Measurements from ENCODE around the gene TDRD12.
"Not testable (repeated sequence)": the region's sequence is repeated elsewhere in the genome, so short reads cannot be mapped to it uniquely, and the experiment has no call there.

The TDRD12 gene

GRCh38 chr19:32691952-32692726 lies 27.4 kb upstream of the TDRD12 start:
- DNase-seq (ENCODE audit: low read depth in 2 of 2), result peak in 1 of 2 donors; percentile 23

DNA sequence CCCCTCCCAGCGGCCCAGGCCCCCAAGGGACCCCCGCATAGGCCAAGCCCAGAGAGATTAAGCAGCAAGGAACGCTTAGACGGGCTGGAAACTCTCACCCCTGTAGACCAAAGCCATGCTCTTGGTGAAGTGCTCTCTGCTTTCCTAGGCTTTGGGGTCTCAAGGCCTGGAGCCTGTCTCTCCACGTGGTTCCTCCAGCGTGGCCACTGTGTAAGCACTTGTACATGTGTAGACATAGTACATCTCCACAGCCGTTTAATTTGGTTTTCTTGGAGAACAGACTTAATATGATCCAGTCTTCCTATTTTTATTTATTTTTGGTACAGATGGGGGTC lies 26.9 kb upstream of the TDRD12 start:
- DNase-seq (ENCODE audit: low read depth in 2 of 2), result no peak

DNA sequence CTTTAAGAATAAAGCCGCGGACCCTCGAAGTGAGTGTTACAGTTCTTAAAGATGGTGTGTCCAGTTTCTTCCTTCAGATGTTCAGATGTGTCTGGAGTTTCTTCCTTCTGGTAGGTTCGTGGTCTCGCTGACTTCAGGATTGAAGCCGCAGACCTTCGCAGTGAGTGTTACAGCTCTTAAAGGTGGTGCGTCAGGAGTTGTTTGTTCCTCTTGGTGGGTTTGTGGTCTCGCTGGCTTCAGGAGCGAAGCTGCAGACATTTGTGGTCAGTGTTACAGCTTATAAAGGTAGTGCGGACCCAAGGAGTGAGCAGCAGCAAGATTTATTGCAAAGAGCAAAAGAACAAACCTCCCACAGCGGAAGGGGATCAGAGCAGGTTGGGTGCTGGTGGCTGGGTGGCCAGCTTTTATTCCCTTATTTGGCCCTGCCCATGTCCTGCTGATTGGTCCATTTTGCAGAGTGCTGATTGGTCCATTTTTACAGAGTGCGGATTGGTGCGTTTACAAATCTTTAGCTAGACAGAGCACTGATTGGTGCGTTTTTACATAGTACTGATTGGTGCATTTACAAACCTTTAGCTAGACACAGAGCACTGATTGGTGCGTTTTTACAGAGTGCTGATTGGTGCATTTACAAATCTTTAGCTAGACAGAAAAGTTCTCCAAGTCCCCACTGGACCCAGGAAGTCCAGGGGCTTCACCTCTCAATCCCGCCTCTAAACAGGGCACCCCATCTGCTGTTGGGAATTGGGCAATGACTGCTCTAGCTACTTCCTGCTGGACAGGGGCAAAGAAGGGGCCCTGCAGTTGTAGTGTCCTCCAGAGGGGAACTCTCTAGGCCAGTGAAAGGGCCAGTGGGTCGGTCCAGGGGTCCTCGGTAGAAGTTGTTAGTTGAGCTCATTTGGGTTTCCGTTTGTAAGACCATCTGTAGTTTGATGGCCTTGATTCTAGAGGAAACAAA lies 26.1 kb upstream of the TDRD12 start:
- peak; percentile 20 to 35 for DNase-seq (ENCODE audit: low read depth in 2 of 2)

- not testable (repeated sequence) for DNase-seq (ENCODE audit: low read depth in 2 of 2)
Measured at GRCh38 chr19:32694316-32694715, 25.3 kb upstream of the TDRD12 start.

DNA sequence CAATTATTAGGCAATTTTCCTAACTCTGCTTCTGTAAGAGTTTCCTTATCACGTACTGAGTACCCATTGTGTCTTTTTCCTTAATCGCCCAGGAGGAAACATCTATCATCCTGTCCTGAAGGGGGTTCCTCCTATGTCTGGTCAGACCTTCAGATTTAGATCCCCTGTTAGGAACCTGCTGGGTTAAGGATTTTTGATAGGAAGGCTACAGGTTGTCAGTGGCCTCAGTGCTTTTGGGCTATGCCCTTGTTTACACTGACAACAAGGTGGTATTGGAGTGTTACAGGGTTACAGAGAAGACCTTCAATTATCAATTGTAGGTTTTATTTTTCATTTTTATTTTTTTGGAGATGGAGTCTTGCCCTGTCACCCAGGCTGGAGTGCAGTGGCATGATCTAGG lies 24.7 kb upstream of the TDRD12 start:
- DNase-seq (ENCODE audit: low read depth in 2 of 2), result not testable (repeated sequence)

- DNase-seq (ENCODE audit: low read depth in 2 of 2), result not testable (repeated sequence)
Measured at GRCh38 chr19:32695506-32695905, 24.1 kb upstream of the TDRD12 start.

DNA sequence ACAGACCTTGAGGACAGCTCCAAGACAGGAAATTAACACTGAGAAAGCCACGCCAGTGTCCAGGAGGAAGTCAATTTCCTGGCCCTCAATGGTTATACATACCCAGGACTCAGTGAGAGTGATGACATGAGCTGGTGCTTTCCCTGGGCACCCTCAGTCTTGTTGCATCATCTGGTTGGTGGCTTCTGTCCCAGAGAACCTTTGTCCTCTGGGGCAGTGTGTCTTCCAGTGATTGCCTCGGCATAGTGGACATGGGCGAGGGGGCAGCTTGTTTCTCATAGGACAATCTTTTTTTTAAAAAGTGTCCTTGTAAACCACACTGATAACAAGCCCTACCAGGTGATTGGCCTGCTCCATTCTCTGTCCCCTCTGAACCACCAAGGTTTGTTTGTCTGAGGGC lies 22.8 kb upstream of the TDRD12 start:
- not testable (repeated sequence) for DNase-seq (ENCODE audit: low read depth in 2 of 2)

DNA sequence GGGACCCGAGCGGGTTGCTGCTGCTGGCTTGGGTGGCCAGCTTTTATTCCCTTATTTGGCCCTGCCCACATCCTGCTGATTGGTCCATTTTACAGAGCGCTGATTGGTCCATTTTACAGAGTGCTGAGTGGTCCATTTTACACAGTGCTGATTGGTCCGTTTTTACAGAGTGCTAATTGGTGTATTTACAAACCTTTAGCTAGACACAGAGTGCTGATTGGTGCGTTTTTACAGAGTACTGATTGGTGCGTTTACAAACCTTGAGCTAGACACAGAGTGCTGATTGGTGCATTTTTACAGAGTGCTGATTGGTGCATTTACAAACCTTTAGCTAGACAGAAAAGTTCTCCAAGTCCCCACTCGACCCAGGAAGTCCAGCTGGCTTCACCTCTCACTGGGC lies 19.4 kb upstream of the TDRD12 start:
- not testable (repeated sequence) for DNase-seq (ENCODE audit: low read depth in 2 of 2)

GRCh38 chr19:32702010-32702409 lies 17.6 kb upstream of the TDRD12 start:
- DNase-seq (ENCODE audit: low read depth in 2 of 2), result no peak

DNA sequence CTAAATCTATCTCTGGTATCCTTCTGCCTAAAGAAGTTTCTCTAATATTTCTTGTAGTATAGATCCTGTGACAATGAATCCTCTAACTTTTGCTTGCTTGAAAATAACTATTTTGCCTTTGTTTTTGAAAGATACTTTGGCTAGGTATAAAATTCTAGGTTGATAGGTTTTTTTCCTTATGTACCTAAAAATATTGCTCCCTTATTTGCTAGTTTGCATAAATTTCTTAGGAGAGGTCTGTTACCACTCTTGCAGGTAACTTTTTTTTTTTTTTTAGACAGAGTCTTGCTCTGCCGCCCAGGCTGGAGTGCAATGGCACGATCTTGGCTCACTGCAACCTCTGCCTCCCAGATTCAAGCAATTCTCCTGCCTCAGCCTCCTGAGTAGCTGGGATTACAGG lies 15.6 kb upstream of the TDRD12 start:
- not testable (repeated sequence) for DNase-seq (ENCODE audit: low read depth in 2 of 2)

DNA sequence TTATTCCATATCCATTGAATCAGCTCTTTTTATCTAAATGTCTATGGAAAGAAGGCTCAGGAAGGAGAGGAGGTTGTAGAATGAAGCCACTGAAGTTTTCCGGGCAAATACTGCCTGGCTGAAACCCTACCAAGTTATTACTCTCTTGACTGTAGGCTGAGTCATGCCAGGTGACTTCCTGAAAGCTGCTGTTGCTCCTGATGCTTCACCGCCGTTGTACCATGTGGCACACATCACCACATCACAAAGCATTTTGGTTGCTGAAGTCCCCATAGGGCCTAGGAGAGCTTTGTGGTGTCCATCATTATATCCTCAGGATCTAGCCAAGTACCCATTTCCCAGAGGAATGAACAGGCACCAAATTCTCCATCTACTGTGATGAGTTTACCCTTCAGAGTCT lies 11.1 kb upstream of the TDRD12 start:
- no peak for DNase-seq (ENCODE audit: low read depth in 2 of 2)

GRCh38 chr19:32709032-32709431 lies 10.5 kb upstream of the TDRD12 start:
- no peak for DNase-seq (ENCODE audit: low read depth in 2 of 2)

DNA sequence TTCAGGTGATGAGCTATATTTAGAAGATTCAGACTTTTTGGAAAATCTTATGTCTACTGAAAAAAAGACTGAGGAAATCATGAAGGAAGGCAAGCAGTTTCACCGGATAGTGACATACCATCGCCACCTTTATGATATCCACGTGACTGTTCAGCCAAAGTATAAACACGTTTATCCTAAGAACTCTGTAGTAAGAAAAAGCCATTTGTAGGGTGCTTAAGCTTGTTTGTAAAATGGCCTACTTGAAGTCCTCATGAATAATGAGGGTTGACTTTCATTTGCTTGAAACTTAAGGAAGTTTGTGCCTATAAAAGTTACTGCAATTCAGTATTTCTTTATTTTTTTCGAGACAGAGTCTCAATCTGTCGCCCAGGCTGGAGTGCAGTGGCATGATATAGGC lies 7.8 kb upstream of the TDRD12 start:
- DNase-seq (ENCODE audit: low read depth in 2 of 2), result no peak

DNA sequence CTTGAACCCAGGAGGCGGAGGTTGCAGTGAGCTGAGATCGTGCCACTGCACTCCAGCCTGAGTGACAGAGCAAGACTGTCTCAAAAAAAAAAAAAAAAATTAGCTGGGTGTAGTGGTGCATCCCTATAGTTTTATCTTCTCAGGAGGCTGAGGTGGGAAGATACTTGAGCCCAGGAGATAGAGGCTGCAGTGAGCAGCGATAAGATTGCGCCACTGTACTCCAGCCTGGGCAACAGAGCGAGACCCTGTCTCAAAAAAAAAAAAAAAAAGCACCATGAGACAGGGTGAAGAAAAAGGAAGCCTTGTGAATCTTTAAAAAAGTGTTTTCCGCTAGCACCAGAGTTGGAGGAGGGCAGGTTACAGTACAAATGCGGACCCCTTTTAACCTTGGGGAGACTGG lies 3.4 kb upstream of the TDRD12 start:
- not testable (repeated sequence) for DNase-seq (ENCODE audit: low read depth in 2 of 2)

- no peak for DNase-seq (ENCODE audit: low read depth in 2 of 2)
Measured at GRCh38 chr19:32717496-32717895, 2.1 kb upstream of the TDRD12 start.

DNA sequence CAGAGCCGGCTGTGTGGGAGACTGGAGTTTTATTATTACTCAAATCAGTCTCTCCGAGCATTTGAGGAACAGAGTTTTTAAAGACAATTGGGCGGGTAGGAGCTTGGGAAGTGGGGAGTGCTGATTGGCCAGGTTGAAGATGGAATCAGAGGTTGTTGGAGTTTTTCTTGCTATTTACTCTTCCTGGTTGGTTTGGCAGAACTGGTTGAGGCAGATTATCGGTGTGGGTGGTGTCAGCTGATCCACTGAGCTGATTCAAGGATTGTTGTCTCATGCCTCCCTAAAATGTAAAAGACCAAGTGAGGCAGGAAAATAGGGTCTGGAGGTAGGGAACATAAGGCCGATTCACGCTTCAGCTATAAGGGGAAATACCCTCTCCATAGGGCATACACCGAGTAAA lies 1.3 kb upstream of the TDRD12 start:
- DNase-seq (ENCODE audit: low read depth in 2 of 2), result no peak

DNA sequence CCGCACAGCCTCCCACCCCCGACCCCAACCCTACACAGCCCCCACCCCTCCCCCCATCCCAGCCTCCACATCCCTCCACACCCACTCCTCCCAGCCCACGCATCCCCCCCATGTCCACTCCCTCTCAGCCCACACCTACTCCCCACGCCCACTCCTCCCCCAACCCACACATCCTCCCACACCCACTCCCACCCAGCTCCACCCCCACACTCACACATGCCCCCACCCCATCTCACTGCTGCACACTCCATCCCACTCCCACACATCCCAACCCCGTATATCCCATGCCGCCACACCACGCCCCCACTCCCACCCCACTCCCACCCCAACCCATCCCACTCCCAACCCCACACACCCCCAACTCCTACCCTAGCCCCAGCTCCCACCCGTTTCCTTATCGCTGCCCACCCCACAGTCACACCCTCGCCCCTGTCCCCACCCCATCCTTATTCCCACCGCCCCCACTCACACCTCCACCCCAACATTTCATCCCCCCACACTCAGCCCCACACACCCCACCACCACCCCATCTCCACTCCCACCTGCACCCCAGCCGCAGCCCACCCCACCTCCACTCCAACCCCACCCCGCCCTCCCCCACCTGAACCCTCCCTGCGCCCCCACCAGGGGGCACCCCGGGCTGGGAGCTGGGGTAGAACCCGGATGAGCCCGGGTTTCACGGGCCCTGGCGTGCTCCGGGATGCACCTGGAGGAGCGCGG lies 809 bp downstream of the TDRD12 start:
- DNase-seq (ENCODE audit: low read depth in 2 of 2), result no peak

- no peak for DNase-seq (ENCODE audit: low read depth in 2 of 2)
Measured at GRCh38 chr19:32720936-32721250, 1.3 kb downstream of the TDRD12 start.

GRCh38 chr19:32735936-32736335 lies 16.4 kb downstream of the TDRD12 start:
- DNase-seq (ENCODE audit: low read depth in 2 of 2), result no peak

GRCh38 chr19:32743021-32743420 lies 23.5 kb downstream of the TDRD12 start:
- DNase-seq (ENCODE audit: low read depth in 2 of 2), result no peak

GRCh38 chr19:32743447-32743846 lies 23.9 kb downstream of the TDRD12 start:
- DNase-seq (ENCODE audit: low read depth in 2 of 2), result no peak

- no peak for DNase-seq (ENCODE audit: low read depth in 2 of 2)
Measured at GRCh38 chr19:32744555-32745325, 25.2 kb downstream of the TDRD12 start.

All from stimulated activated CD8-positive, alpha-beta memory T cell treated with anti-CD3 and anti-CD28 coated beads, Interleukin-2, amount 100 ng/mL, for 48 hours (primary cell).